H9 (cell line): ENCODE measurements around the gene UTP25. TPM values are rescaled to one million over a fixed set of nuclear protein-coding genes. Genes with fewer than 3 reads are reported as not detected.

Experiments used
- DNase-seq: peaks from one replicate; pipeline ENCODE4 v3.0.0-alpha.2; 2017
- H2AFZ ChIP-seq: one replicate; pipeline ENCODE4 v1.6.1; 2013; ENCODE audit warnings: mild to moderate bottlenecking, low read length, control low read depth, moderate library complexity
- H2AK5ac ChIP-seq: 2 replicates; pipeline ENCODE4 v1.6.1; 2013; ENCODE audit warnings: low read length, control low read depth, mixed read lengths; ENCODE audit not compliant: insufficient read length
- H2BK120ac ChIP-seq: one replicate; pipeline ENCODE4 v1.6.1; 2013; ENCODE audit warnings: low read depth, mild to moderate bottlenecking, low read length, control low read depth, inconsistent platforms; ENCODE audit not compliant: poor library complexity, severe bottlenecking
- H2BK12ac ChIP-seq: 2 replicates; pipeline ENCODE4 v1.6.1; 2013; ENCODE audit warnings: low read length, control low read depth, mixed read lengths, low read depth; ENCODE audit not compliant: insufficient read length
- H2BK15ac ChIP-seq: 2 replicates; pipeline ENCODE4 v1.6.1; 2013; ENCODE audit warnings: low read depth, low read length, control low read depth
- H2BK20ac ChIP-seq: one replicate; pipeline ENCODE4 v1.6.1; 2013; ENCODE audit warnings: low read depth, mild to moderate bottlenecking, low read length, control low read depth, inconsistent platforms; ENCODE audit not compliant: poor library complexity, severe bottlenecking
- H2BK5ac ChIP-seq: 2 replicates; pipeline ENCODE4 v1.6.1; 2013; ENCODE audit warnings: low read length, control low read depth, mixed read lengths; ENCODE audit not compliant: insufficient read length
- H3K14ac ChIP-seq: 2 replicates; pipeline ENCODE4 v1.6.1; 2013; ENCODE audit warnings: low read length, control low read depth; ENCODE audit not compliant: insufficient read depth
- H3K18ac ChIP-seq: 2 replicates; pipeline ENCODE4 v1.6.1; 2013; ENCODE audit warnings: low read depth, mild to moderate bottlenecking, mixed read lengths, low read length, control low read depth; ENCODE audit not compliant: insufficient read length
- H3K23ac ChIP-seq: 2 replicates; pipeline ENCODE4 v1.6.1; 2013; ENCODE audit warnings: low read length, control low read depth, mixed read lengths, low read depth; ENCODE audit not compliant: insufficient read length
- H3K23me2 ChIP-seq: 2 replicates; pipeline ENCODE4 v1.6.1; 2013; ENCODE audit warnings: low read depth, mild to moderate bottlenecking, mixed read lengths, low read length, control low read depth; ENCODE audit not compliant: insufficient read length, poor library complexity, severe bottlenecking
- H3K27ac ChIP-seq: 2 replicates; pipeline ENCODE4 v1.5.1; 2013; ENCODE audit warnings: low read length, control low read depth, mixed read lengths, low read depth; ENCODE audit not compliant: insufficient read length
- H3K27me3 ChIP-seq: 2 replicates; pipeline ENCODE4 v1.6.1; 2013; ENCODE audit warnings: low read length, control low read depth, inconsistent platforms; ENCODE audit not compliant: insufficient read depth
- H3K4ac ChIP-seq: 2 replicates; pipeline ENCODE4 v1.6.1; 2013; ENCODE audit warnings: low read depth, mild to moderate bottlenecking, control low read depth, inconsistent platforms, low read length, moderate library complexity
- H3K4me1 ChIP-seq: 2 replicates; pipeline ENCODE4 v1.6.1; 2013; ENCODE audit warnings: low read length, control low read depth, inconsistent platforms; ENCODE audit not compliant: insufficient read depth
- H3K4me2 ChIP-seq: 2 replicates; pipeline ENCODE4 v1.6.1; 2013; ENCODE audit warnings: low read length, control low read depth, mixed read lengths; ENCODE audit not compliant: insufficient read length, insufficient read depth
- H3K56ac ChIP-seq: 2 replicates; pipeline ENCODE4 v1.6.1; 2013; ENCODE audit warnings: low read depth, mild to moderate bottlenecking, mixed read lengths, low read length, control low read depth; ENCODE audit not compliant: insufficient read length
- H3K79me1 ChIP-seq: 2 replicates; pipeline ENCODE4 v1.6.1; 2013; ENCODE audit warnings: low read depth, mild to moderate bottlenecking, moderate library complexity, low read length, control low read depth, inconsistent platforms; ENCODE audit not compliant: insufficient read depth, poor library complexity, severe bottlenecking
- H3K79me2 ChIP-seq: 2 replicates; pipeline ENCODE4 v1.6.1; 2013; ENCODE audit warnings: low read length, control low read depth, inconsistent platforms; ENCODE audit not compliant: insufficient read depth
- H3K9ac ChIP-seq: 2 replicates; pipeline ENCODE4 v1.6.1; 2013; ENCODE audit warnings: low read length, control low read depth, mixed read lengths; ENCODE audit not compliant: insufficient read length; ENCODE audit errors: extremely low read depth
- H3K9me3 ChIP-seq: one replicate; pipeline ENCODE4 v1.6.1; 2013; ENCODE audit warnings: low read depth, low read length, inconsistent platforms; ENCODE audit not compliant: control insufficient read depth
- H3T11ph ChIP-seq: one replicate; pipeline ENCODE4 v1.6.1; 2013; ENCODE audit warnings: mild to moderate bottlenecking, low read length, control low read depth, inconsistent platforms
- H4K20me1 ChIP-seq: one replicate; pipeline ENCODE4 v1.6.1; 2013; ENCODE audit not compliant: control insufficient read depth, insufficient read length, insufficient read depth
- H4K5ac ChIP-seq: 2 replicates; pipeline ENCODE4 v1.6.1; 2013; ENCODE audit warnings: low read depth, mild to moderate bottlenecking, mixed read lengths, low read length, control low read depth; ENCODE audit not compliant: insufficient read length
- H4K8ac ChIP-seq: replicated peaks from 2 replicates; pipeline ENCODE4 v1.6.1; 2013; ENCODE audit warnings: low read length, control low read depth, mixed read lengths, low read depth; ENCODE audit not compliant: insufficient read length
- H4K91ac ChIP-seq: 2 replicates; pipeline ENCODE4 v1.6.1; 2013; ENCODE audit warnings: low read depth, mild to moderate bottlenecking, moderate library complexity, mixed read lengths, low read length, control low read depth; ENCODE audit not compliant: insufficient read length
- H3K27ac Mint-ChIP-seq, 3 experiments: 2 replicates in 2 of 3; 3 replicates in 1 of 3; pipeline ENCODE4 v1.8.0; 2020 to 2021; ENCODE audit warnings: mixed read lengths in 3 of 3, mild to moderate bottlenecking in 1 of 3, moderate library complexity in 1 of 3
- H3K27me3 Mint-ChIP-seq: 2 replicates; pipeline ENCODE4 v1.8.0; 2021; ENCODE audit warnings: low read depth, mild to moderate bottlenecking, moderate library complexity, mixed read lengths
- H3K36me3 Mint-ChIP-seq, 3 experiments: 2 replicates in 2 of 3; 3 replicates in 1 of 3; pipeline ENCODE4 v1.8.0; 2020 to 2021; ENCODE audit warnings: low read depth in 3 of 3, mixed read lengths in 3 of 3; ENCODE audit not compliant: insufficient read depth in 1 of 3
- H3K4me1 Mint-ChIP-seq, 2 experiments: 2 replicates each; pipeline ENCODE4 v1.8.0; 2020; ENCODE audit warnings: mixed read lengths in 2 of 2
- H3K4me3 Mint-ChIP-seq, 2 experiments: 2 replicates in 1 of 2; 3 replicates in 1 of 2; pipeline ENCODE4 v1.8.0; 2020 to 2021; ENCODE audit warnings: mild to moderate bottlenecking in 2 of 2, mixed read lengths in 2 of 2, moderate library complexity in 1 of 2
- H3K9me3 Mint-ChIP-seq, 2 experiments: 2 replicates in 1 of 2; 3 replicates in 1 of 2; pipeline ENCODE4 v1.8.0; 2020; ENCODE audit warnings: mild to moderate bottlenecking in 2 of 2, mixed read lengths in 2 of 2, moderate library complexity in 1 of 2
- CTCF ChIP-seq: fragments of 200-600 bp; sonication (generic); conservative IDR thresholded peaks from 3 replicates; pipeline ENCODE4 v1.8.0; 2021; ENCODE audit warnings: antibody characterized with exemption, mild to moderate bottlenecking
- WGBS: extraction: QIAGEN DNeasy Blood & Tissue Kit; methylation state at CpG from one replicate; pipeline ENCODE4 v1.1.7; 2013; ENCODE audit warnings: missing lambda C conversion rate, low lambda C conversion rate, mixed read lengths; ENCODE audit not compliant: insufficient read length; ENCODE audit errors: extremely low coverage; 5-methylcytosine and 5-hydroxymethylcytosine counted together
- total RNA-seq: library from RNA; stranded (reverse); gene quantifications from 2 replicates; pipeline ENCODE4 v1.2.1, GENCODE V29; 2021

The UTP25 gene
- total RNA-seq, 1 experiment from 2014 or later, result 12.9 TPM

- Mint-ChIP-seq H3K4me1 (peaks cover 10 to 15% of the 10 kb centered on the region in 2 experiments), H3K27me3 (peaks cover 17% of the 10 kb centered on the region), H3K27ac (no peak overlapping the region), H3K9me3 (peaks cover 0 to 3% of the 10 kb centered on the region in 2 experiments; a peak in 1 of 5 replicates), H3K36me3 (peaks cover 0 to 3% (median 3%) of the 10 kb centered on the region in 3 experiments; a peak in 3 of 7 replicates), H3K4me3 (no peak overlapping the region)
- no CpG with 5 or more reads among the region's 11 CpGs for WGBS
- no peak for TF ChIP-seq CTCF
- Histone ChIP-seq H4K91ac (no peak overlapping the region), H3K4me2 (no peak overlapping the region), H4K8ac (no peak overlapping the region), H3K79me2 (no peaks in the 10 kb centered on the region), H2BK120ac (no peak overlapping the region), H4K20me1 (no peaks in the 10 kb centered on the region), H2BK15ac (no peak overlapping the region), H2BK20ac (no peak overlapping the region), H2AFZ (no peak overlapping the region), H3K23ac (no peak overlapping the region), H3K27me3 (no peaks in the 10 kb centered on the region), H3K4ac (no peak overlapping the region), H3K56ac (no peak overlapping the region), H2BK5ac (no peak overlapping the region), H3K4me1 (no peaks in the 10 kb centered on the region), H3K23me2 (no peaks in the 10 kb centered on the region), H3K9me3 (no peaks in the 10 kb centered on the region), H3K18ac (no peak overlapping the region), H4K5ac (no peak overlapping the region), H3K27ac (no peak overlapping the region), H2BK12ac (no peak overlapping the region), H3K9ac (no peak overlapping the region), H3T11ph (no peak overlapping the region), H2AK5ac (no peak overlapping the region), H3K79me1 (no peaks in the 10 kb centered on the region), H3K14ac (no peak overlapping the region)
- DNase-seq, result no peak
These were observed 2.0 kb upstream of the UTP25 start for GRCh38 chr1:209825591-209826434.
